ENCODE measurements around the gene SOD2. TPM values are rescaled to one million over a fixed set of nuclear protein-coding genes. Genes with fewer than 3 reads are reported as not detected.

The SOD2 gene
- total RNA-seq (2014; rRNA removed) (69.5 and 78.2 TPM in 2 replicates), Bru-seq, nascent RNA (percentile 66 among the genes with signal in this experiment), BruChase-seq, experiment 1, labeled RNA remaining after a 6-hour chase (percentile 93 among the genes with signal in this experiment), BruChase-seq, experiment 2, labeled RNA remaining after a 2-hour chase (percentile 85 among the genes with signal in this experiment)
- long read RNA-seq, full-length matches to known transcripts, result 100 of 122 reads
- long read RNA-seq, partial matches to known transcripts, result 4 of 122 reads
- long read RNA-seq, other reads (novel, unspliced or antisense), result 18 of 122 reads

DNA sequence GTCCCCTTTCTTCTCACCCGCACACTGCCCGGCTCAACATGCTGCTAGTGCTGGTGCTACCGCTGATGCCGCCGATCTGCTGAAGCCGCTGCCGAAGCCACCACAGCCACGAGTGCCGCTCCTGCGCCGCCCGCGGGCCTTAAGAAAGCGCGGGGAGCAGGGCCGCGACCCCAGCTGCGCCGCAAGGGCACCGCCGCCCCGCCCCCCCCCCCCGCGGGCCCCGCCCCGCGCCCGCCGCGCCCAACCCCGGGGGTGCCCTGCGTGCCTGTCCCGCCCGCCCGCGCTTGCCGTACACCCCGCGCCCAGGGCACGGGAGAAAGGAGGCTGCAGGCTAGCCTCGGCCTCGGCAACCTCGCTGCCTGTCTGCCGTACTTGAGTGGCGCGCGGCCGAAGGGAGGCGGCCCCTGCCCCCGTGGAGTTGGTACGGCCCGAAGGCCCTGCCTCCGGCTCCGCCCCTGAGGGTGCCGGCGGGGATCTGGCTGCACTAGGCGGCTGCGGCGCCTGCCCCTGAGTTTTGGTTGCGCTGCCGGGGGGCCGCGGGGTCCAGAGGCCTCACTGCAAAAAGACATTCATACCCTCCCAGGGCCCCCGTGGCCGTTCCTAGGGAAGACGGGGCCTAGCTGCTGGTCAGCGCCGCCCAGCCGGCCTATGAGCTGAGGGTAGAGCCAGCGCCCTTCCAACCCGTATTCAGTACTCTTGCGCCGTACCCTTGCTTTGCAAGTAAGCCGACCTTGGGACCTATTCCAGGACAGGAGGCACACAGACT, at the start of gene SOD2:
SOD2 (minus strand) TSS at position 114 of the 766 bp plus-strand sequence; CDS start at position 40, 74 bp downstream.
- ATAC-seq, result peak; percentile 72
- Histone ChIP-seq H3K9ac (ENCODE audit: low read length) (peak within 1 kb of the TSS; percentile 85), H3K9me3 (ENCODE audit: low read length) (no peaks in the 10 kb centered on the region), H3K79me2 (ENCODE audit: low read length) (peaks cover 40% of the 10 kb centered on the region), H3F3A (ENCODE audit: low read length, unreplicated experiment) (no peaks in the 10 kb centered on the region), H3K27ac (ENCODE audit: low read length) (peak within 1 kb of the TSS; percentile 70), H3K27me3 (ENCODE audit: low read length) (no peaks in the 10 kb centered on the region), H3K36me3 (ENCODE audit: low read depth, low read length) (no peaks in the 10 kb centered on the region; the same call in 1 of the 2 replicates), H2AFZ (ENCODE audit: low read length) (peak within 1 kb of the TSS; percentile 81), H3K4me3 (ENCODE audit: low read length) (peak within 1 kb of the TSS; percentile 89), H3K9me2 (replicated peaks; ENCODE audit: low read length) (no peaks in the 10 kb centered on the region), H3K4me2 (ENCODE audit: low read length) (peak within 1 kb of the TSS; percentile 90), H4K20me1 (ENCODE audit: low read length) (0 out of 2 replicates have a peak, but pooled peaks cover 3% of the 10 kb centered on the region), H3K4me1 (ENCODE audit: insufficient read depth, low read length) (peaks cover 19% of the 10 kb centered on the region)
- peak; percentile 62 for DNase-seq
- no peak for TF ChIP-seq EZH2phosphoT487 (IDR thresholded peaks at IDR 0.05; ENCODE audit: borderline replicate concordance, low read length)
- no peak for TF ChIP-seq EZH2 (IDR thresholded peaks at IDR 0.05; ENCODE audit: low read length, unreplicated experiment)
- no peak for TF ChIP-seq CTCF (conservative IDR thresholded peaks at IDR 0.05; ENCODE audit: low read depth, low read length)
- intact Hi-C loops (cut with micrococcal nuclease), result no loop called here
- BruUV-seq (replicated peaks), result no TSS peak
- ChIA-PET POLR2A (ENCODE audit: unreplicated experiment) (interaction anchor here (0.8 to 1.0 kb wide), 2 partner anchors 34 to 1581 kb away, joined by 3 to 8 read pairs; partner anchors contain the start of gene WTAP), CTCF (no interaction called here)

GRCh38 chr6:159742165-159742564, 49.1 kb upstream of the SOD2 start:
- peaks cover 68% of the 10 kb centered on the region for H3K79me2 ChIP-seq (ENCODE audit: low read length)
- H3F3A ChIP-seq (ENCODE audit: low read length, unreplicated experiment), result peaks cover 3% of the 10 kb centered on the region
- peaks cover 9% of the 10 kb centered on the region; the same call in 1 of the 2 replicates for H4K20me1 ChIP-seq (ENCODE audit: low read length)
- CTCF ChIA-PET, result no interaction called here
- H3K27ac ChIP-seq (ENCODE audit: low read length), result no peak overlapping the region
- no peak overlapping the region for H2AFZ ChIP-seq (ENCODE audit: low read length)
- H3K9ac ChIP-seq (ENCODE audit: low read length), result no peak overlapping the region
- ATAC-seq, result no peak
- intact Hi-C loops (cut with micrococcal nuclease), result no loop called here
- H3K4me1 ChIP-seq (ENCODE audit: insufficient read depth, low read length), result no peaks in the 10 kb centered on the region
- no TSS peak for BruUV-seq (replicated peaks)
- H3K36me3 ChIP-seq (ENCODE audit: low read depth, low read length), result peaks cover 58% of the 10 kb centered on the region
- H3K4me3 ChIP-seq (ENCODE audit: low read length), result no peak overlapping the region
- no peaks in the 10 kb centered on the region for H3K9me2 ChIP-seq (replicated peaks; ENCODE audit: low read length)
- DNase-seq, result no peak
- no peaks in the 10 kb centered on the region for H3K27me3 ChIP-seq (ENCODE audit: low read length)
- TF ChIP-seq CTCF (conservative IDR thresholded peaks at IDR 0.05; ENCODE audit: low read depth, low read length) (no peak), EZH2phosphoT487 (IDR thresholded peaks at IDR 0.05; ENCODE audit: borderline replicate concordance, low read length) (no peak), EZH2 (IDR thresholded peaks at IDR 0.05; ENCODE audit: low read length, unreplicated experiment) (no peak)
- no peaks in the 10 kb centered on the region for H3K9me3 ChIP-seq (ENCODE audit: low read length)
- no peak overlapping the region for H3K4me2 ChIP-seq (ENCODE audit: low read length)
- POLR2A ChIA-PET (ENCODE audit: unreplicated experiment), result no interaction called here

All from PC-3 (cell line).